Immature natural killer cell (primary cell): ENCODE data around the gene NUDT11. TPM values are rescaled to one million over a fixed set of nuclear protein-coding genes. Genes with fewer than 3 reads are reported as not detected.

Source experiments
- DNase-seq, 3 donors: peaks; one replicate each; pipeline ENCODE4 v3.0.0; 2022; ENCODE audit warnings: mixed read lengths in 1 of 3
- H3K27ac Mint-ChIP-seq, 6 donors: one replicate each; pipeline ENCODE4 v1.8.0; 2020; ENCODE audit warnings: mixed read lengths in 6 of 6, mild to moderate bottlenecking in 5 of 6, inconsistent platforms in 4 of 6, moderate library complexity in 3 of 6
- H3K27me3 Mint-ChIP-seq, 3 donors: one replicate each; pipeline ENCODE4 v1.8.0; 2020 to 2021; ENCODE audit warnings: low read depth in 3 of 3, mild to moderate bottlenecking in 3 of 3, mixed read lengths in 3 of 3, moderate library complexity in 3 of 3, inconsistent platforms in 1 of 3
- H3K36me3 Mint-ChIP-seq, 3 donors: one replicate each; pipeline ENCODE4 v1.8.0; 2020; ENCODE audit warnings: mixed read lengths in 3 of 3, inconsistent platforms in 2 of 3, mild to moderate bottlenecking in 2 of 3
- H3K4me1 Mint-ChIP-seq, 2 donors: one replicate each; pipeline ENCODE4 v1.8.0; 2020; ENCODE audit warnings: inconsistent platforms in 2 of 2, mild to moderate bottlenecking in 2 of 2, mixed read lengths in 2 of 2, moderate library complexity in 1 of 2
- H3K4me3 Mint-ChIP-seq, 5 donors: one replicate each; pipeline ENCODE4 v1.8.0; 2020; ENCODE audit warnings: mild to moderate bottlenecking in 5 of 5, mixed read lengths in 5 of 5, inconsistent platforms in 3 of 5, moderate library complexity in 3 of 5
- H3K9me3 Mint-ChIP-seq, 6 donors: one replicate each; pipeline ENCODE4 v1.8.0; 2020; ENCODE audit warnings: mild to moderate bottlenecking in 6 of 6, mixed read lengths in 6 of 6, inconsistent platforms in 4 of 6, moderate library complexity in 3 of 6
- polyA plus RNA-seq, 3 donors: library from polyadenylated mRNA; unstranded; fragments of 300-500 nt; fragmentation: Illumina TruSeq; gene quantifications; one replicate each; pipeline ENCODE4 v1.2.3, GENCODE V29; 2021

NUDT11 gene
- polyA plus RNA-seq, 3 donors from 2014 or later = 3.8 to 8.9 (median 5.6) TPM

DNA sequence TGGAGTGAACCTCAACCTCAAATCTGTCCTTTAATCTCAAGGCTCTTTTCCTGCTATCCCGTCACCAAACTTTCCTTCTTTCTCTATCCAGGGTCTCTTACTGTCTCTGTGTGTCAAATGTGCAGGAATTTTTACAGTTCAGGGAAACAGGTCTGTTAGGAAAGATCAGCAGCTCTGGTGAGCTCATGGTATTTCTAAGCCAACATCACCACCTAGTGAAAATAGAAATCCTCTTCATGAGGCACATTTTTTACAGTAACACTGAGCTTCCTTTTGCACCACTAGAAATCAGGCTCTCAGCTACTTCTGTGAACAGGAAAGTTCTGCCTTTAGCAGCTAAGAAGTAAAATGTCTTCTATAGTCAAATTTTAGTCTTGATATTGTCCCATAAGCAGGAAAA lies 39.6 kb downstream of the NUDT11 start:
- Mint-ChIP-seq H3K4me1 (no peaks in the 10 kb centered on the region), H3K27me3 (peaks cover 0 to 9% (median 0%) of the 10 kb centered on the region in 3 donors), H3K9me3 (no peaks in the 10 kb centered on the region), H3K4me3 (no peak overlapping the region), H3K36me3 (no peaks in the 10 kb centered on the region), H3K27ac (no peak overlapping the region)
- DNase-seq = no peak

DNA sequence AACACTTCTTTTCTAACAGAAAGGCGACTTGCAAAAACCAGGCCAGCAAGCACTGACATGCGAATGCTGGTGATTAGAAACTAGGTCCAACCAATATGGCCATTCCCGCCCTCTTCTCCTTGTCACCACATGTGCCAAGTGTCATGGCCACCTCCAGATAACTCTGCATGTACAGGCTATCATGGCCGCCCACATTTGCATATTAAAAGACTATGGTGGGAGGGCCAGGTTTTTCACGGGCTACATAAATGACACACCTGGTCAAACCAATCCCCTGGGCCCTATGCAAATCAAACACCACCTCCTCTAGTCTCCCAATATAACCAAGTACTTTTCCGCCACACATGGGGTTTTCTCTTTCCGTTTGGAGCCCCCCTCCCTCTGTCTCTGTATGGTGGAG lies 40.1 kb downstream of the NUDT11 start:
- H3K36me3 Mint-ChIP-seq = no peaks in the 10 kb centered on the region
- no peaks in the 10 kb centered on the region for H3K9me3 Mint-ChIP-seq
- peaks cover 0 to 9% (median 0%) of the 10 kb centered on the region in 3 donors for H3K27me3 Mint-ChIP-seq
- no peak overlapping the region for H3K4me3 Mint-ChIP-seq
- no peak for DNase-seq
- H3K4me1 Mint-ChIP-seq = no peaks in the 10 kb centered on the region
- H3K27ac Mint-ChIP-seq = no peak overlapping the region

DNA sequence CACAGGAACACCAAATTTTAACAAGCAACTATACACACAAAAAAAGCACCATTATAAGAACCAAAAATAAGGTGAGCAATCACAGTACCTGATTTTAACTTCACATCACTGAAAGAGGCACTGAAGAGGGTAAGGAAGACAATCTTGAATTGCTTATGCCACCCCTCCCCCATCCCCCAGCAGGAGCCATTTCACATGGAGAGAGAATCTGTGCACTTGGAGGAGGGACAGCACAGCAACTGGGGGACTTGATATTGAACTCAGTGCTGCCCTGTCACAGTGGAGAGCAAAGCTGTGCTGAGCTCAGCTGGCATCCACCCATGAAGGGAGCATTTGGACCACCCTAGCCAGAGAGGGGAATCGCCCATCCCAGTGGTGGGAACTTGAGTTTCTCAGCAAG lies 56.0 kb downstream of the NUDT11 start:
- H3K9me3 Mint-ChIP-seq = no peaks in the 10 kb centered on the region
- no peak overlapping the region for H3K4me3 Mint-ChIP-seq
- H3K4me1 Mint-ChIP-seq = no peaks in the 10 kb centered on the region
- no peak overlapping the region for H3K27ac Mint-ChIP-seq
- DNase-seq = no peak
- H3K36me3 Mint-ChIP-seq = no peaks in the 10 kb centered on the region
- peaks cover 0 to 4% (median 2%) of the 10 kb centered on the region in 3 donors for H3K27me3 Mint-ChIP-seq

Other genes starting within 250 kb of the NUDT11 start
- gene NUDT10, start 163.8 kb downstream of the NUDT11 start, polyA plus RNA-seq = 1 to 10 TPM in 2 of 3 donors, not detected in 1; 1.2 to 1.4 TPM
- gene CENPVL3, start 122.3 kb upstream of the NUDT11 start, polyA plus RNA-seq = not detected
- not detected for gene CENPVL2, start 186.2 kb upstream of the NUDT11 start, polyA plus RNA-seq
- not detected for gene CENPVL1, start 213.9 kb upstream of the NUDT11 start, polyA plus RNA-seq
- 10 to 100 TPM in 1 of 3 donors, 1 to 10 TPM in 2; 5.5 to 10.7 (median 6.6) TPM for gene GSPT2, start 246.8 kb upstream of the NUDT11 start, polyA plus RNA-seq